ENCODE data around the gene CASP2.

CASP2 gene

GRCh38 chr7:143337216-143337615 is 49.1 kb downstream of the CASP2 start:
- DNase-seq (ENCODE audit: low read depth) = no peak

GRCh38 chr7:143341842-143342241 is 53.7 kb downstream of the CASP2 start:
- DNase-seq (ENCODE audit: low read depth) = no peak

GRCh38 chr7:143343596-143343995 is 55.4 kb downstream of the CASP2 start:
- DNase-seq (ENCODE audit: low read depth) = no peak

- no peak for DNase-seq (ENCODE audit: low read depth)
Observed at GRCh38 chr7:143345428-143345900, 57.3 kb downstream of the CASP2 start.

GRCh38 chr7:143346018-143346417 is 57.9 kb downstream of the CASP2 start:
- no peak for DNase-seq (ENCODE audit: low read depth)

- no peak for DNase-seq (ENCODE audit: low read depth)
Observed at GRCh38 chr7:143347950-143348349, 59.8 kb downstream of the CASP2 start.

GRCh38 chr7:143351060-143351459 is 62.9 kb downstream of the CASP2 start:
- no peak for DNase-seq (ENCODE audit: low read depth)

- no peak for DNase-seq (ENCODE audit: low read depth)
Observed at GRCh38 chr7:143351574-143351973, 63.4 kb downstream of the CASP2 start.

GRCh38 chr7:143352531-143353002 is 64.4 kb downstream of the CASP2 start:
- no peak for DNase-seq (ENCODE audit: low read depth)

- DNase-seq (ENCODE audit: low read depth) = no peak
Observed at GRCh38 chr7:143354376-143354775, 66.2 kb downstream of the CASP2 start.

GRCh38 chr7:143354965-143355364 is 66.8 kb downstream of the CASP2 start:
- no peak for DNase-seq (ENCODE audit: low read depth)

GRCh38 chr7:143355450-143356385 is 67.6 kb downstream of the CASP2 start:
- DNase-seq (ENCODE audit: low read depth) = no peak

GRCh38 chr7:143356414-143357050 is 68.4 kb downstream of the CASP2 start:
- DNase-seq (ENCODE audit: low read depth) = no peak
